HG03025 (cell line): ENCODE results near the gene BAHCC1.
"Not testable (repeated sequence)": the region's sequence is repeated elsewhere in the genome, so short reads cannot be mapped to it uniquely, and the experiment has no call there.

Experiments used
- ATAC-seq: cut with Tn5 transposase; IDR thresholded peaks from one replicate; pipeline ENCODE4 v1.9.1; 2021; ENCODE audit warnings: mild to moderate bottlenecking, moderate library complexity; ENCODE audit not compliant: unreplicated experiment, low FRiP score

The BAHCC1 gene

DNA sequence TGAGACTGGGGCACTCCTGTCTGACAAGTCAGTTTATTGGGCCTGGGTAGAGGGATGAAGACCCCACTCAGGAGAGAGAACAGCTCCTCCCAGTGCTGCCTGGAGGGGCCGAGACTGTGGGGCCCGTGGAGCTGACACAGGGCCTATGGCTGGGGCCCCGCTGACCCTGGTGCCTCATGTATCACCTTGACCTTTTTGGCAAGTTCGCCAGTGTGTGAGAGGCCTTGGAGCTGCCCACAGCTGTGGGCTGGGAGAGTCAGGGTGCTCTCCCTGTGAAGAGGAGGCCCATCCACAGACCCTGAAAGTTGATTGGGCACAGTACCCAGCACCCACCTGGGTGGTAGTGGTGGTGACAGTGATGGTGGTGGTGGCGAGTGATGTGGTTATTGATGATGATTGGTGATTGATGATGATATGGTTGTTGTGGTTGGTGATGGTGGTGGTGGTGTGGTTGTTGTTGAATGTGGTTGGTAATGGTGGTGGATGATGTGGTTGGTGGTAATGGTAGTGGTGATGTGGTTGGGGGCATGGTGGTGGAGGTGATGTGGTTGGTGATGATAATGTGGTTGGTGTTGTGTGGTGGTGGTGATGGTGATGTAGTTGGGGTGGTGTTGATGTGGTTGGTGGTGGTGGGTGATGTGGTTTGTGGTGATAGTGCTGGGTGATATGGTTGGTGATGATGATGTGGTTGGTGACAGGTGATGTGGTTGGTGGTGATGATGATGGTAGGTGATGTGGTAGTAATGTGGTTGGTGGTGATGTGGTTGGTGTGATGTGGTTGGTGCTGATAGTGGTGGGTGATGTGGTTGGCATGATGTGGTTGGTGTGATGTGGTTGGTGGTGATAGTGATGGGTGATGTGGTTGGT is 29.1 kb downstream of the BAHCC1 start:
- ATAC-seq: no peak

- ATAC-seq: not testable (repeated sequence)
Observed at GRCh38 chr17:81425041-81425440, 29.8 kb downstream of the BAHCC1 start.

GRCh38 chr17:81425716-81426392 is 30.6 kb downstream of the BAHCC1 start:
- not testable (repeated sequence) for ATAC-seq

GRCh38 chr17:81426393-81427172 is 31.3 kb downstream of the BAHCC1 start:
- ATAC-seq: no peak

- ATAC-seq: no peak
Observed at GRCh38 chr17:81427173-81428120, 32.2 kb downstream of the BAHCC1 start.

DNA sequence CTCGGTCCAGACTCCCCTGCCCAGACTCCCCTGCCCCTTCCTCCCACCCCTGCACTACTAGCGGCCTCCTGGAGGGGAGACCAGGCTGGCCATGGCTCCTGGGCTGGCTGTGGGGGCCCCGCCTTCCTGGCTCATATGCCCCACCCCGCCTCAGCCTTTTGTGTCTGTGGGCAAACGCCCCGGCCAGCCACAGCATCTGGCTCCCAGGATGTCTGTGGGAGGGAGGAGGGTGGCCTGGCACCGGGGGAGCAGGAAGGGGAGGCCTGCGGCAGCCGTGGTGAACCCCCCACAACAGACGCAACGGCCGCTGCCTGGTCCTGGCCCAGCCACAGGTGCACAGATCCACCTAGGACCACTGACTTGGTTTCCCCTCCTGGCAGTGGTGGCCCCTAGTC is 32.9 kb downstream of the BAHCC1 start:
- ATAC-seq: no peak

DNA sequence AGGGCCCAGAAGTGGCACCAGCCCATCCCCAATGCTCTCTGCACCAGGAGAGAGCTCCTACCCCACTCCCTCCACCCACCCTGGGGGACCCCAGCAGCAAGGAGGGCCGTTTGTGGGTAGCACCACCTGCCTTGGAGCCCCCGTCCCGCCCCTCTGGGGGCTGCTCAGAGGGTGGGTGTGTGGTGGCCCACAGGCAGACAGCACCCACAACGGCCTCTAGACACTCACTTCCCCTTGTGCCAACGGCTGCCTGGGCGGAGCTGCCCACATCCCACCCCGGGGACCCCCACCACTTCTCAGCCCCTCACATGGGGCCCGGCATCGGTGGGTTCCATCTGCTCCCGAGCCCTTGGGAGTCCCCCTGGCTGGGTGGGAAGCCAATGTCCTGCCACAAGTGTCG is 33.3 kb downstream of the BAHCC1 start:
- ATAC-seq: no peak

DNA sequence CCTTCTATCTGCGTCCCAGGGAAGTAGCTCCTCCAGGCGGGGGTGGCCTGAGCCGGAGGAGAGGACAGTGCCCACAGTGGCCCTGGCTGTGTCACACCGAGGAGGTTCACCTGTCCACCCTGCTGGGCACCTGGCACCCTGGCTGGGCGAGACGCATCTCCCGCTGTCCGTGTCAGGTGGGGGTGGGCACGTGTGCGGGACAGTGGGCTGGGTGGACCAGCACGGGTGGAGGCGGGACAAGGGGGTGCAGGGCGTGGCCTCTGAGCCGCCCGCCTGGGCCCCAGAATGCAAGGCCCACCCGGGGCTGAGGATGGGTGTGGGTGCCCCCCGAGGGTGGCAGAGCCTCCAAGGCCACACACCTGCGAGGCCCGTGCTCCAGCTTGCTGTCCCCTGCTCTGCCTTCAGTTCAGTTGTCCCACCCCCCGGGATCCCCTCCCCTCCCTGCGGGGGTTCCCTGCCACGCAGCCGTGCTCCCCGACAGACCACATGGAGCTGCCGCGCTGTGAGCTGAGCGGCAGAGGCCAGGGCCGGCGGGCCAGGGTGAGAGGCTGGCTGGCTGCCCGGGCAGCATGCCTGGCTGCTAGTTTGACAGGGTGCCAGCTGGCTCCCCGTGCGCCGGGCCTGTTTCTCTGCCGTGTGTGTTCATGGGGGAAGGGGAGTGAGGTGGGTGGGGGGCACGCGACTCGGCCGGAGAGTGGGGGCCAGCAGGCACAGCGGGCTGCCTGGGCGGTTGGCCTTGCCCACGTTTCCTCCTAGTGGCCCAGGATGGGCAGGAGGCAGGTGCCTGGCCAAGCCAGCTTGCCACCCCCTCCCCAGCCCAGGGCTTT is 33.9 kb downstream of the BAHCC1 start:
- no peak for ATAC-seq

GRCh38 chr17:81429821-81430551 is 34.7 kb downstream of the BAHCC1 start:
- ATAC-seq: no peak

DNA sequence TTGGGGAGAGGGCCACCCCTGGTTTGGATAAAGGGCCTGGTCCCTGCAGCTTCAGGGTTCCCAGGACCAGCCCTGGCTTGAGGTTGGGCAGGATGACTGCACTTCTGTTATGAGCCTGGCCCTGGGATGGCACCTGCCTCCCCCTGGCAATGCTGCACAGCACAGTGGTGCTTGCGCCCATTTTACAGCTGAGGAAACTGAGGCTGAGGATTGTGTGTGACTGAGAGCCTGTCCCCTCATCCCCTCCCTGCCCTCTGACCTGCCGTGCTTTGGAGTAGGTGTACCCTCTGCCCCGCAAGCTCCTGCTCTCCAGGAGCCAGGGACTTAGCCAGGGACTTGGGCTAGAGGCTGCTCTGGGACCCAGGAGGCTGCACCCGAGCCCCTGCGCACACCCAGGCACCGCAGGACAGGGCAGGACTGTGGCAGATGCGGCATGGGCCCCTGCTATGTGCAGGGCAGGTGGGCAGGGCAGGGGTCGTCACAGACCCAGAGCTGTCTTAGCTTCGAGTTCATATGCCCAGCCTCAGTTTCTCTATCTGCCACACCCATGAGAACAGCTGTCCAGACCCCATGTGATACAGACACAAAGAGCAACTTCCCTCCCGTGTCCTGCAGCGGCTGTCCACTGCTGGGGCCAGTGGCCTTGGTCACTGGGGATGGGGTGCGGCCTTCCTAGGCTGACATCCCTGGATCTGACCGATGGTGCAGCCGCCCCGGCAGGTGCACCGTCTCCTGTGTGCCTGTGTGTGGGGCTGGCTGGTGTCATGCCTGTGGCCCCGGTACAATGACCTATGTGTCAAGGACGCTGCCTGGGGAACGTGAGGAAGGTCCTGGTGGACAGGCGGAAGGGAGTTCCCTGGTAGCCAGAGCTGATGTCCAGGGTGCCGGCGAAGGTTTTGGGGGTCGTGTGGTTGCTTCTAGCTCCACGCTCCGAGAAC is 36.6 kb downstream of the BAHCC1 start:
- ATAC-seq: no peak

DNA sequence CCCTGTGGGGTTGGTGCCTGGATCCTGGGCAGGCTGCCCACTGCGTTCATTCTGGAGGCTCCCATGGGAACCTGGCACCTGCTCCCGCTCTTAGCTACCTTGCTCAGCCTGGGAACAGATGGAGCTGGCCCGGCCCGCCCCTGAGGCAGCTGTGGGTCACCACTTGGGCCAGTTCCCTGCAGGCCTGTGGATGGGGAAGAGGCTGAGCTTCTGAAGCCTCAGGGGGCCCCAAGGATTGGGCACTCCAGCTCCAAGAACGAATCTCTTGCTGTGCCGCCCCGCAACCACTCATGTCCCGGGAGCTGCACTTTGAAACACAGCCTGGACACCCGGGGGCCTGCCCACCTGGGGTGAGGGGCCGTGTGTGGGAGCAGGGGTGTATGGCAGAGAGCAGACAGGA is 37.7 kb downstream of the BAHCC1 start:
- ATAC-seq: no peak

- ATAC-seq: no peak
Observed at GRCh38 chr17:81433656-81434055, 38.4 kb downstream of the BAHCC1 start.

GRCh38 chr17:81434072-81434471 is 38.8 kb downstream of the BAHCC1 start:
- no peak for ATAC-seq

- ATAC-seq: no peak
Observed at GRCh38 chr17:81434681-81435417, 39.6 kb downstream of the BAHCC1 start.

DNA sequence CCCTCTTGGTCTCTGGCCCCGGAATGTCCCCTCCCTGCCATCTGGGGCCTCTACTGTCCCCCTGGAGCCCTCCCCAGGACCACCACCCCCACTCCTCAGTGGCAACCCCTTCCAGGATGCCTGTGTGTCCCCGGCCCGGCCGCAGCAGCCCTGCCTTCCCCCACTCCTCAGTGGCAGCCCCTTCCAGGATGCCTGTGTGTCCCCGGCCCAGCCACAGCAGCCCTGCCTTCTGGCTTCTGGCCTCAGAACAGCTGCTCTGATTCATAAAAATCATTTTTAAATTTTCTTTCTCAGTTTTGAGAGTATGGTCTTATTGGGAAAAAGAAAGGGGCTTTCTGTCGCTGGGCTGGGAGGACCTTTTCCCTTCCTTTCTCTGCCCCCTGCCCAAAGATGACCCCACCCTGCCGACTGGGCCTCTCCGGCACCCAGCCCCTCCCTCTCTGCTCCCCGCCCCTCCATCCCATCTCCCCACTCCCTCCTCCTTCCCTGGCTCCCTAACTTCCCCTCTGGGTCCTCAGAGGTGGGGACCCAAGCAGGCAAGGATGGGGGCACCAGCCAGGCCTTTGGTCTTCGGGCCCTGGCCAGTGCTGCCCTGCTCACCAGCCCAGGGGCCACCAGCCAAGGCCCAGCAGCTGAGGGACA is 40.5 kb downstream of the BAHCC1 start:
- no peak for ATAC-seq

DNA sequence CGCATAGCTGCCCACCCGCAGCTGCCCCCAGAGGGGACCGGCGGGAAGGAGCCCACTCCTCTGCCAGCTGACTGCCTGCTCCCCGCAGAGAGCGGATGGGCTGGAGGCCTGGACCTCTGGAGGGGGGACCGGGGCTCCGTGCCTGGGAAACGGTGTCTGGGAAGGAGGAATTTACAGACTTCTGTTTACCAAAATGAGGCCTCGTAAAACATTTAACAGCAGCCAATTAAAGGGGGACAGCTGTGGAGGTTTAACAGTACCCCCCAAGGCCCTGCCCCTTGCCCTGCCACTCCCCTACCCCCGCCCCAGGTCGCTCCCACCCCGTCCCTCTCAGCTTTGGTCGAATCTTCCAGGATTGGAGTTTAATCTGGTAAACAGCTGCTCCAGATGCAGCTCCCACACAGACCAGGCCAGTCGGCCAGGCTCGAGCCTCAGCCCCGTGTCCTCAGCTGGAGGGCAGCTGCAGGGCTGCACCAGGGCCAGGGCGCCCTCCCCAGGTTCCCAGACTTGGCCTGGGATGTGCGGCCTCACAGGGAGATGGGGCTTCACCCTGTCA is 41.1 kb downstream of the BAHCC1 start:
- ATAC-seq: no peak
